Measurements from ENCODE around the gene HRAS.
"Not testable (repeated sequence)": the region's sequence is repeated elsewhere in the genome, so short reads cannot be mapped to it uniquely, and the experiment has no call there.

Gene HRAS

GRCh38 chr11:532986-533585, 2.3 kb downstream of the HRAS start:
- no peak for DNase-seq (ENCODE audit: low spot score)

GRCh38 chr11:532527-532985, 2.8 kb downstream of the HRAS start:
- DNase-seq (ENCODE audit: low spot score), result no peak

GRCh38 chr11:531919-532526, 3.4 kb downstream of the HRAS start:
- no peak for DNase-seq (ENCODE audit: low spot score)

GRCh38 chr11:530960-531831, 4.2 kb downstream of the HRAS start:
- DNase-seq (ENCODE audit: low spot score), result no peak

GRCh38 chr11:529728-530411, 5.5 kb downstream of the HRAS start:
- no peak for DNase-seq (ENCODE audit: low spot score)

- no peak for DNase-seq (ENCODE audit: low spot score)
Measured at GRCh38 chr11:528815-529727, 6.3 kb downstream of the HRAS start.

- no peak for DNase-seq (ENCODE audit: low spot score)
Measured at GRCh38 chr11:528166-528814, 7.1 kb downstream of the HRAS start.

GRCh38 chr11:526192-526591, 9.2 kb downstream of the HRAS start:
- no peak for DNase-seq (ENCODE audit: low spot score)

- no peak for DNase-seq (ENCODE audit: low spot score)
Measured at GRCh38 chr11:521177-521688, 14.1 kb downstream of the HRAS start.

- no peak for DNase-seq (ENCODE audit: low spot score)
Measured at GRCh38 chr11:520428-521176, 14.8 kb downstream of the HRAS start.

GRCh38 chr11:518463-519202, 16.7 kb downstream of the HRAS start:
- peak; percentile 89 for DNase-seq (ENCODE audit: low spot score)

- not testable (repeated sequence) for DNase-seq (ENCODE audit: low spot score)
Measured at GRCh38 chr11:516918-517685, 18.3 kb downstream of the HRAS start.

- no peak for DNase-seq (ENCODE audit: low spot score)
Measured at GRCh38 chr11:516400-516799, 19.0 kb downstream of the HRAS start.

- DNase-seq (ENCODE audit: low spot score), result no peak
Measured at GRCh38 chr11:515131-515530, 20.2 kb downstream of the HRAS start.

- DNase-seq (ENCODE audit: low spot score), result no peak
Measured at GRCh38 chr11:514606-515005, 20.8 kb downstream of the HRAS start.

- no peak for DNase-seq (ENCODE audit: low spot score)
Measured at GRCh38 chr11:512761-513595, 22.4 kb downstream of the HRAS start.

- no peak for DNase-seq (ENCODE audit: low spot score)
Measured at GRCh38 chr11:508956-509355, 26.4 kb downstream of the HRAS start.

Measured in hematopoietic multipotent progenitor cell treated with erythropoietin and hydrocortisone succinate and interleukin-3 and kit ligand, for 15 days (in vitro differentiated cells).